NCI-H524 treated with DMSO at 0.1 percent for 48 hours (cell line): Measurements from ENCODE around the gene MCHR1.

Experiments used
- DNase-seq: peaks from one replicate; lab custom pipeline; 2025; lab: John Stamatoyannopoulos, UW

MCHR1 gene, protein sequence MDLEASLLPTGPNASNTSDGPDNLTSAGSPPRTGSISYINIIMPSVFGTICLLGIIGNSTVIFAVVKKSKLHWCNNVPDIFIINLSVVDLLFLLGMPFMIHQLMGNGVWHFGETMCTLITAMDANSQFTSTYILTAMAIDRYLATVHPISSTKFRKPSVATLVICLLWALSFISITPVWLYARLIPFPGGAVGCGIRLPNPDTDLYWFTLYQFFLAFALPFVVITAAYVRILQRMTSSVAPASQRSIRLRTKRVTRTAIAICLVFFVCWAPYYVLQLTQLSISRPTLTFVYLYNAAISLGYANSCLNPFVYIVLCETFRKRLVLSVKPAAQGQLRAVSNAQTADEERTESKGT

DNA sequence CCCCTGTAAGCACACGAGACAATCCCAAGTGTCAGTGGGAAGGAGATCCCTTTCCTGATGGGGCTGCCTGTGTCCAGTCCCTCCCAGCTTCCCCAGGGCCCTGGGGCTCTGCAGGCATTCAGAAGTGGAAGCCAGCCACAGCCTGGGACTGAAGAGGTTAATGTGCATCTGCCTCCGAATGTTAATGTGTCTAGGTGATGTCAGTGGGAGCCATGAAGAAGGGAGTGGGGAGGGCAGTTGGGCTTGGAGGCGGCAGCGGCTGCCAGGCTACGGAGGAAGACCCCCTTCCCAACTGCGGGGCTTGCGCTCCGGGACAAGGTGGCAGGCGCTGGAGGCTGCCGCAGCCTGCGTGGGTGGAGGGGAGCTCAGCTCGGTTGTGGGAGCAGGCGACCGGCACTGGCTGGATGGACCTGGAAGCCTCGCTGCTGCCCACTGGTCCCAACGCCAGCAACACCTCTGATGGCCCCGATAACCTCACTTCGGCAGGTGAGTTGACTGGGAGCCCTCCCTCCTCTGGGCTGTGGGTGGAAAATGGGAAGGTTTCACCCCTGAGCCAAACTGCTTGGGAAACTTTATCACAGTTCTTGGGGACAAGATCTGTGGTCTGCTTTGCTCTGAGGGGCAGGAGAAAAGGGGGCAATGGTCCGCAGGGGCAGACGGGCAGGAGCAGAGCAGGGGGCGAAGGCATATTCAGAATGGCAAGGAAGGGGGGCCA, at the start of gene MCHR1:
MCHR1 (plus strand) TSS at position 236 of the 715 bp plus-strand sequence; CDS start at position 405, 169 bp downstream.
- DNase-seq, result no peak

DNA sequence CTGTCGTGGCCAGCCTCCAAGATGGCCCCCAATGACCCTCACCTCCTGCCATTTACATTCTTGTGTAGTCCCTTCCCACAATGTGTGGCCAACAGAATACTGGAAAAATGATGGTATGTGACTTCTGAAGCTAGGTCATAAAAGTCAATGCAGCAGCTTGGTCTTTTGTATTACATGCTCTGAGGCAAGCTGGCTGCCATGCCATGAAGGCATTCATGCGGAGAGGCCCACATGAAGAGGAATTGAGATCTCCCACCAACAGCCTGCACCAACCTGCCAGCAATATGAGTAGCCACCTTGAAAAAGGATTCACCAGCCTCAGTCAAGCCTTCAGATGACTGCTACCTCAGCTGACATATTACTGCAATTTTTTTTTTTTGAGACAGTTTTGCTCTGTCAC, 47.4 kb upstream of the MCHR1 start:
- DNase-seq, result no peak

DNA sequence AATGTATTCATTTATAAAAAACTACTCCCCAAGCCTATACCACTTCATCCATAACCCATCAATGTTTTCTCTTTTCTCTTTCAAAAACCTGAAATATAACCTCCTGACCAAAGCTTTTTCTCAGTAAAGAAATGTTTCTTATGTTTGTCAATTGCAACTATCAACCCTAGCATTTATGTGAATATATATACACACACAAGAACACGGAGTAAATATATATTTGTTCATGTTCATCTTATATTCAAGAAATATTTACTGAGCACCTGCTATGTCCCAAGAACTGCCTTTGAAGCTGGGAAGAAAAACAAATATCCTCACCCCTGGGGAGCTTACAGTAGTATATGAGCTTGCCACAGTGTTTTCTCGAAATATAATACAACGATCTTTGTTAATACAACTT, 46.2 kb upstream of the MCHR1 start:
- no peak for DNase-seq

DNA sequence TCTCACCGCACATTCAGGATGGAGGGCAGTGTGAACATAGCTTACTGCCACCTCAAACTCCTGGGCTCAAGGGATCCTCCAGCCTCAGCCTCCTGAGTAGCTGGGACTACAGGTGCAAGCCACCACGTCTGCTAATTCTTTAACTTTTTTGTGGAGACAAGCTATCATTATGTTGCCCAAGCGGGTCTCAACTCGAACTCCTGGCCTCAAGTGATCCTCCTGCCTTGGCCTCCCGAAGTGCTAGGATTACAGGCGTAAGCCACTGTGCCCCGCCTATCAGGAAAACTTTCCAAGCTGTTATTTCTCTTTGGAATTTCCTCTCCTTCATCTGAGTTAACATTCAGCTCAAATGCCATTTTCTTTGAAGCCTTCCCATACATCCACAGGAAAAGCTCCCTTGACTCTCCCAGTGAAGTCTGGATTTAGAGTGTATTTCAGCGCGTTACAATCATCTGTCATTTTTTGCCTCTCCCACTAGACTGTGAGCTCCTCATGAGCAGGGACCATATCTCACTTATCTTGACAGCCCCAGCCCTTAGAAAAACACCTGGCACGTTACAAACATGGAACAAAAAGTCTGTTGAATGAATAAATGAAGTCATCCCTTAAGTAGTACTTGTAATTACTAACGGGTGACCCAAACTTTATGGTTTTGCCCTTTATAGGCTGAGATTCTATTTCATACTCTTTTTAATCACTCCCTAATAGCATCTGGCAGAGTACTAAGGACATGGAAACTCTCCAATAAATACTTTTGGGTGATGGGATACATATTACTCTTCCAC, 45.0 kb upstream of the MCHR1 start:
- no peak for DNase-seq

- no peak for DNase-seq
Observed at GRCh38 chr22:40635043-40635939, 44.0 kb upstream of the MCHR1 start.

- DNase-seq, result no peak
Observed at GRCh38 chr22:40635940-40636379, 43.3 kb upstream of the MCHR1 start.

DNA sequence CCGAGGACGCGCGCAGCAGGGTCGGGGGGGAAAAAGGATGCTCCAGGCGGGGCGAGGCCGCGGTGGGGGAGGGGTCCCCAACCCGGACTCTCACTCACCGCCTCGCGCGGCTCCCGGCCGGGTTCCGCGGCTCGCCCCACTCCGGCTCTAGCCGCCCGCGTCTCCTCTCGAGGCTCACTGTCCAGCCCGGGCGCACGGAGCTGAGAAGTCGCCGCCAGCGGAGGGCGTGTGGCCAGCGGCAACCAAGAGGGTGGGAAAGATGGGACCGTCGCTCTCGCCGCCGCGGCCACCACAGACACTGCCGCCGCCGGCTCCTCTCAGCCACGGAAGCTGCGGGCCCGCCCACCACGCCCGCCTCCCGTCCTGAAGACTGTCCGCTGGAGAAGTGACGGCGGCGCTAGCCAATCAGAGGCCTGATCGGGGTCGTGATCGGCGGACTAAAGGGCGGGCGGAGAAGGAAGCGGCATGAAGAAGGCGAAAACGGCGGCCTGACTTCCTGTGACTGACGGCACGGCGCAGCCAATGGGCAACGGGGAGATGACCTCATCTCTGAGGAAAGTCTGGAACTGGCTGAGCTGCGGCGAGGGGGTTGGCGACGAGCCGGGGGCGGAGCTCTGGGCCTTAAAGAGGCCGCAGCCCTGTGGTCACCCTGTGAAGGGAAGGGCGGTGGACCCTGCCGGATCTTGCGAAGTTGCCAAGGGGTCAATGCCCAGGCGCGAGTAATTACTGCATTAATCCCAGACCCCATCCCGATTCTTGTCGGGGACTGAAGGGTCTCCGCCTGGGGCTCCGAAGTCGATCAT, 42.7 kb upstream of the MCHR1 start, which contains the start of gene MRTFA:
MRTFA (minus strand) TSS at position 340 of the 803 bp plus-strand sequence.
- DNase-seq, result peak; percentile 97

GRCh38 chr22:40637183-40638150, 41.8 kb upstream of the MCHR1 start:
- DNase-seq, result no peak

DNA sequence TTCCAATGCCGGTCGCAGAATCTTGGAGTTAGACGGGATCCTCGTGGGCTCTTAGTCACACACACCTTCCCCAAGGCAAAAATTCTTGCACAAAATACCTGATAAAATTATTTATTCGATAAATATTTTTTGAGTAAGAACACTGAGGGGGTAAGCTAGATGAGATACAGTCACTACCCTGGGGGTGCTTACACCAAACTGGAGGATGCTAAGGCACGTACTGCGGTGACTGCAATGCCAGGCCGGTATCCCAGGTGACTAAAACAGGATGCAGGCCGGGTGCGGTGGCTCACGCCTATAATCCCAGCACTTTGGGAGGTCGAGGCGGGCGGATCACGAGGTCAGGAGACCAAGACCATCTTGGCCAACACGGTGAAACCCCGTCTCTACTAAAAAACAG, 41.0 kb upstream of the MCHR1 start:
- DNase-seq, result no peak

DNA sequence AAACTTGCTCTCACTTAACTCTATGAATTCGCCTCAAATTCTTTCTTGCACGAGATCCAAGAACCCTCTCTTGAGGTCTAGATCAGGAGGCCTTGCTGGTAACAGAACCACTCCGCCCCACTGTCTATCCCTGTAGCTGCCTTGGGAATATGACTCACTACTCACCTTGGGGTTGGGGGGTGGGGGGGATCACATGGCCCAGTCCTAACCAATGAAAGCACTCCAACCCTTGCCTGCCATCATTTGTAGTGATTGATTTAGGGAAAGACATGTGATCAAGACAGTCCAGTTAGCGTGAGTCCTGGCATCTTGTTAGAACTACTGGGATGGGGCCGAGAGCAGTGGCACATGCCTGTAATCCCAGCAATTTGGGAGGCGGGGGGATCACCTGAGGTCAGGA, 38.0 kb upstream of the MCHR1 start:
- no peak for DNase-seq

- no peak for DNase-seq
Observed at GRCh38 chr22:40642316-40642715, 37.0 kb upstream of the MCHR1 start.

GRCh38 chr22:40645579-40646197, 33.6 kb upstream of the MCHR1 start:
- DNase-seq, result no peak

DNA sequence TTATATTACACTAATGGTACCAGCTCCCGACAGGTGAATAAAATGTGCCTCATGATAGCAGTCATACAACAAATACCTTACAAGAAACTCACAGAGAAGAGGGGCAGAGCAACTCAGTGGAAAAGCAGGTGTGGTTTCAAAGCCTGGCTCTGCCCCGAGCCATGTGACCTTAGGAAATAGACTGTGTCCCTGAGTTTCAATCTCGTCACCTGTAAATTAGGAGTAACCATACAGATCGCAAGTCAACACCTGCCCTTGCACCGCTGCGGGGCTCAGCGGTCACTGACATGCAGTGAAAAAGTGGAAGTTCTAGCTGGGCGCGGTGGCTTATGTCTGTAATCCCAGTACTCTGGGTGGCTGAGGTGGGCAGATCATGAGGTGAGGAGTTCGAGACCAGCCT, 30.9 kb upstream of the MCHR1 start:
- DNase-seq, result no peak

DNA sequence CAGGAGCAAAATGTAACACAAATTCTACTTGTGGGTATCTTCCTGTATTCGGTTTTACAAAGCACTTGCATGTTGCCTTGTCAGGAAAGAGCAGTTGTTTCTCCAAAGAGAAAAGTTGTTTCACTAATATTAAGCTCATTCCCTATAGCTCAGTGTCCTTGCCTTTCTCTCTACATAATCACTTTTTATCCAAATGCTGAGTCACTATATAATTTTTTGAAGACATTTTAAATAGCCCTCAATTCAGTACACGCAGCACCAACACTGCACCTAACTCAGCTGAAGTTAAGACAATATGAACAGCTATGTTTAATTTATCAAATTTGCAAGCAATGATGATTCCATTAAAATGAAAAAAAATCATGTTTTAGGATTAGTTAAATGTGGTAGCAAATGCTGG, 28.2 kb upstream of the MCHR1 start:
- no peak for DNase-seq

DNA sequence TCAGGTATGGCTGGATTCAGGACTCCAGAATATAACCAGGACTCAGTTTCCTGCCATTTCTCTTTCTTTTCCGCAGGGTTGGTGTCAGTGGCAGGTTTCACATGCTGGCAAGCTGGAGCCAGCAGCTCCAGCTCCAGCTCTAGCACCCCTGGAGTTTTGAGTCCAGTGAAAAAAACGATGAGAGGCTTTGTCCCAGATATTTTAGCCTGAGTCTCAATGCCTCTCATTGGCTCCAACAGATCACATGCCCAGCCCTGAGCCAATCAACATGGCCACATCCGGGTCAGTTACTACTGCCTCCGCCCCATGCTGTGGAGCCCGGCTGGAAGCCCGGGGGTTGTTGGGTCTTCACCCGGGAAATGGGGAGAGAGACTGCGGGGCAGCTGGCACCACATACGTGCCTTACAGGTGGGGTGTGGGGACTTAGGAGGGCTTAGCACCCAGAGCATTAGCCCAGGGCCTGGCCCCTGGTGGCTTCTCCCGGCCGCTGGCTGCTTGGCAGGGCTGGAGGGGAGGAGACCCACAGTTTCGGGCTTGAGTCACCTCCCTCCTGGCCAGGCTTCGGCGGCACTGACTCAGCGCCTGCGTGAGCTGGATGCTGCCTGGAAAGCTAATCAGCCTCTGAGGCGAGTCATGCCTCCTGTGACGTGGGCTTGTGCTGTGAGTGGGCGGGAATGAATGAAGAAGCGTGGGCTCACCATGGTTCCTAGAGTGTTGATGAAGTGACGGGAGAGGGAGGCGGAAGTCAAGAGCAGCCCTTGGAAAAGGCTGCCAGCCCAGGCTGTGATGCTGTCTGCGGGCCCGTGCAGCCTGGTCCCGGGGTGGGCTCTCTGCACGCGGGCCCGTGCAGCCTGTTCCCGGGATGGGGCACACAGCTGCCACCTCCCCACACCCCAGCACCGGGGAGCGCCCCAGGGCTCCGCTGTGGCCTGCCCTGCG, 27.5 kb upstream of the MCHR1 start:
- DNase-seq, result peak; percentile 75

DNA sequence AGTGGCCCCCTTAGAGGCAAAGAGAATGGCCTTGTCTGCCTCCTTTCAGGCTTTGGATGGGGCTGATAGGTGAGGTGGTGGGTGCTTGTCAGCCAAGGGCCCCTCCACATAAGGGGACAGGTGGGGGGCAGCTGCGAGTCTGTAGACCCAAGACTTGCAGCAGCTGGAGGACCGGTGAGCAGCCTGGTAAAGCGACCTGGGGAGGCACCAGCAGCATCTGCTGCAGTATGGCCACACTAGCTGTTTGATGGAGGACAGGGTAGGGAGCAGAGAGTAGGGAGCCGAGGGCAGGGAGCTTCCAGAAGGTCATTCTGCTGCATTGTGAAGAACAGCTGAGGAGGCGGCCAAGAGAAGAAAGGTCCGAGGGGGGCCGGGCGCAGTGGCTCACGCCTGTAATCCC, 25.9 kb upstream of the MCHR1 start:
- DNase-seq, result no peak

DNA sequence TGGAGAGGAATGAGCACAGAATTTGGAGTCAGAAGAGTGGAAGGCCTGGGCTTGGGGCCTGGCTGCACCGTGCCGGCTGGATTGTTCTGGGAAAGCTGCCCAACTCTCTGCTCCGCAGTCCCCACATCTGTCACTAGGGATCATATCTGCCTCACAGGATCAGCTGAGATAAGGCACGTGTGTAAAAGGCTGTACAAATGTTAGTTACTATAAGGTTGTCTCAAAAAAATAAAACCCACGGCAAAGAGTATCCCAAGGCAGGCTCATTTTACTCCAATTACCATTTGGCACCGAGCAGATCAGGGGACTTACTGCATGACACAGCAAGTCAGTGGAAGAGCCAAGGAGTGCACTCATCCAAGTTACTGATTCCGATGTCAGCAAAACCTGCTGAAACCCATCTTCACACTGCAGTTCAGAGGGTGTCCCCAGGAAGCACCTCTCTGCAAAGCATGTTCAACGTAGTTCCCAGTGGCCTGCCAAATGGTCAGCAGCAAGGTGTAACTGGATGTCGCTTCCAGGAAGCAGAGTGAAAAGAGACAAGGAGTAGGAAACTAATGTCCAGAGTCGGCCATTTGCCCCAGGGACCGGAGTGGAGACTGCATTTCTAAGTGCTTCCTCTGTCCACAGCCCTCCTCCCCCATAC, 24.6 kb upstream of the MCHR1 start:
- peak; percentile 45 for DNase-seq
